ENCODE results near the gene MARCKSL1. TPM values are rescaled to one million over a fixed set of nuclear protein-coding genes. Genes with fewer than 3 reads are reported as not detected.

MARCKSL1 gene
- total and polyA plus RNA-seq, 2 donors (not counting 1 experiment from before 2014, with no cell fraction given), result 73.2 to 106 TPM

GRCh38 chr1:32336963-32337675 is 1.1 kb upstream of the MARCKSL1 start:
- ATAC-seq (ENCODE audit: low read depth), result peak; percentile 46
- peaks cover 56% of the 10 kb centered on the region for H3K4me1 Mint-ChIP-seq

More at GRCh38 chr1:32336963-32337675, 1.1 kb upstream of the MARCKSL1 start:
- H3K27me3 Mint-ChIP-seq, result no peaks in the 10 kb centered on the region
- H3K27me3 ChIP-seq (replicated peaks in 1 of 4; ENCODE audit: control extremely low read depth in 1 of 4, control insufficient read depth in 3 of 4, insufficient read depth in 4 of 4, low read length in 3 of 4), result no peaks in the 10 kb centered on the region
- H3K27ac ChIP-seq (ENCODE audit: low read length in 2 of 2), result peak overlapping the region; percentile 60 to 67
- WGBS (ENCODE audit: insufficient coverage), result 29% methylated on average over 5 of the region's 8 CpGs
- peak overlapping the region; percentile 92 for H3K27ac Mint-ChIP-seq
- peak overlapping the region in 3 of 5 experiments; percentile 17 to 75 (median 70) for H3K4me3 ChIP-seq (ENCODE audit: control extremely low read depth in 1 of 5, extremely low read depth in 1 of 5, insufficient read depth in 1 of 5, low read depth in 2 of 5, low read length in 4 of 5)
- peaks cover 1 to 18% of the 10 kb centered on the region in 2 experiments for H3K36me3 ChIP-seq (replicated peaks in 1 of 2; ENCODE audit: control extremely low read depth in 1 of 2, control insufficient read depth in 1 of 2, extremely low read depth in 1 of 2, insufficient read depth in 2 of 2, low read length in 1 of 2)
- H3K4me1 ChIP-seq (ENCODE audit: control insufficient read depth in 2 of 2, insufficient read depth in 2 of 2, low read length in 2 of 2), result peaks cover 57 to 61% of the 10 kb centered on the region in 2 donors
- peak overlapping the region; percentile 75 for H3K9ac ChIP-seq (ENCODE audit: low read length)
- intact Hi-C loops (cut with micrococcal nuclease), result loop anchor here (1.0 to 5.0 kb wide), 6 partner anchors 14 to 136 kb away; partner anchors contain the start of genes BSDC1, CCDC28B, EIF3I and TMEM234
- DNase-seq, result peak; percentile 89
- no peak overlapping the region for H2AFZ ChIP-seq (ENCODE audit: insufficient read depth, low read depth, low read length, poor library complexity, severe bottlenecking)
- no peak for TF ChIP-seq CTCF (IDR thresholded peaks at IDR 0.05)
- no peak for TF ChIP-seq EZH2 (IDR thresholded peaks at IDR 0.05; ENCODE audit: borderline replicate concordance, insufficient read depth, low read depth, low read length, poor library complexity, severe bottlenecking)
- peaks cover 35% of the 10 kb centered on the region for H4K20me1 ChIP-seq (ENCODE audit: control insufficient read depth, insufficient read depth, low read length, poor library complexity, severe bottlenecking)
- peak overlapping the region; percentile 88 for H3K4me3 Mint-ChIP-seq
- no peaks in the 10 kb centered on the region for H3K9me3 ChIP-seq (ENCODE audit: control extremely low read depth in 1 of 3, control insufficient read depth in 2 of 3, insufficient read depth in 1 of 3, low read length in 2 of 3)
- no peaks in the 10 kb centered on the region for H3K9me3 Mint-ChIP-seq (ENCODE audit: insufficient read depth)
- CTCF ChIA-PET, result interaction anchor here (0.7 to 6.2 kb wide), 16 partner anchors 9 to 183 kb away, joined by 3 to 71 read pairs (median 4); partner anchors contain the start of gene CCDC28B
- peaks cover 16% of the 10 kb centered on the region for H3K79me2 ChIP-seq (ENCODE audit: control insufficient read depth, insufficient read depth, low read length)
- H3K4me2 ChIP-seq (replicated peaks; ENCODE audit: low read depth, low read length, poor library complexity, severe bottlenecking), result peak overlapping the region; percentile 89
- POLR2A ChIA-PET, result interaction anchor here (0.5 to 3.9 kb wide), 13 partner anchors 8 to 338 kb away, joined by 3 to 53 read pairs (median 13); partner anchors contain the start of genes BSDC1, FAM167B, HDAC1 and LCK

Measured in B cell (primary cell).